NCI-H2029 treated with DMSO at 0.1 percent for 48 hours (cell line): ENCODE data around the gene NRXN2.

Source experiments
- DNase-seq: peaks from one replicate; lab custom pipeline; 2025; lab: John Stamatoyannopoulos, UW

NRXN2 gene

DNA sequence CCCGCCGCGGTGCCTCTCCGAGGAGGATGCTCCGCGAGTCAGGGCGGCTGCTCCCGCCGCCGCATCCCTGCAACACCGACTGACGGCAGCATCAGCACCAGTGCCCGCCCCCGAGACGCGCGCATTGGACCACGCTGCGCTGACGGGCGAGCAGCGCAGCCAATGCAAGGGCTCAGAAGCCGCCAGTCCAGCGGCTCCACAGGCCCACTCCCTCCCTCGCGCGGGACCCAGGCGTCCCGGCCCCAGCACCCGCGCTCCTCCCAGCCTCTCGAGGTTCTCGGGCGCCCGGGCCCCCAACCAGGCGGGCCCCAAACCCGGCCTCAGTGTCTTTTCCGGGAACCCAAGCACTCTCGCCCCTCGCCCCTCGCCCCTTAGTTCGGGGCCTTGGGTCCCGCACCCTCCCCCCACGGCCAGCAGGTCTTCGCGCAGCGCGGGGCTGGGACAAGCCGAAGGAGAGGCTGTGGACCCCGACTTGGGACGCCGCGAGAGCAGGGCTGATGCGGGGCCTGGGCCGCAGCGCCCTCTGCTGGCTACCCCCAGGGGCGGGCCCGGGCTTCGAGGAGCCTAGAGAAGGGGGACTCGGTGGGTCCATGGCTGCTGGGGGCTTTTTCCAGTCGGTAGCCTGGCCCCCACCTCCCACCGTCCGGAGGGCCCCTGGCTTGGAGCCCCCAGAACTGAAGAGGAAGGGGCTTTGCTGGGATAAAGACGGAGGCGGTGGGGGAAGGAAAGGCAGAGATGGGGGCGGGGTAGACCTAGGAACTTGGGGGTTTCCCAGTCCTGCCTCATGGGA lies at the start of gene NRXN2:
NRXN2 (minus strand) TSS at position 81 of the 790 bp plus-strand sequence. CDS start 9,498 bp downstream, outside the sequence.
- peak; percentile 22 for DNase-seq

DNA sequence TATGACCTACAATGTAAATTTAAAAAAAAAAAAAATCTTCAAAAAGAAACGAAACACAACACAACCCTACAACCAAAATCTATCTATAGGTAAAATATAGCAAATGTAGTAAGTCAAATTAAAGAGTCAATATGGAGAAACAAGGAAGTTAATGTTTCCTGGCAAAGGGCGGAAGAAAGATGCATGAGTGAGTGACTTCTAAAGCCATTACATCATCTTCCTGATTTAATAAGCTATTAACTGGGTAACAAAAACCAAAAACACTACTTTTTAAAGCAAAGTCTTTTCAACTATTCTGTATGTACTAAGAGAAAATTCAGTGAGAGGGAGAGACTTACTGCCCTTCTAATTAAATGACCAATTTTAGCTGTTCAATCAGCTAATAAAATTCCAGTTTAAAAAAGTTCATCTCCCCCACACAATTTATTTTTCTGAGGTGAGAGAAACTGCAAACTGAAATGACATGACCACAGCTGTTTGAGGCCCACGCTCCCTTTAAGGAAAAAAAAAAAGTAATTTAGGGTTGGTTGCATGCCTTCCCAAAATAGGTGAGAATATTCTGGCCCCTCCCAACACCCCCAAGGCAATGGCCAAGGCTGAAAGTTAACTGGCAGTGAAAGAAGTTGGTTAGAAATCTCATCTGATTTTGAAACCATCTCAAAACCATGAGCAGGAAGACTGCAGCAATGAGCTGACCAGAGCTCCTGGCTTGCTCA lies 49.5 kb upstream of the NRXN2 start:
- no peak for DNase-seq

DNA sequence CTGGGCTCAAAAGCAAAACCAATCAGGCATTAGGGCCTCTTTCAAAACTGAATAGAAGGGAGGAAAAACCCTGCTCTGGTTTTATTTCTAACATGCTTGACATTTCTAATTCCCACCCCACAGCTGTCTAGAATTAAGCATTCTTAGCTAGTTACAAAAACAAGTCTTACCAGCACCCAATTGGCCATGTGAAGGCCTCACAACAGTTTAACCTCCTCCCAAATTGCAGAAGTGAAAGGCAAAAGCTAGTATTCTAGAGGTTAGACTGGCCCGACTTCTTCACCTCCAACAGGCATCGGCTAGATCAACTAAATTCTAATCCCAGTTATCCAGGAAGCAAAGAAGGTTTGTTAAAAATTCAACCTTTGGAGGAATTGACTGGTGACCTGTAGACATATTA lies 48.9 kb upstream of the NRXN2 start:
- DNase-seq = no peak

DNA sequence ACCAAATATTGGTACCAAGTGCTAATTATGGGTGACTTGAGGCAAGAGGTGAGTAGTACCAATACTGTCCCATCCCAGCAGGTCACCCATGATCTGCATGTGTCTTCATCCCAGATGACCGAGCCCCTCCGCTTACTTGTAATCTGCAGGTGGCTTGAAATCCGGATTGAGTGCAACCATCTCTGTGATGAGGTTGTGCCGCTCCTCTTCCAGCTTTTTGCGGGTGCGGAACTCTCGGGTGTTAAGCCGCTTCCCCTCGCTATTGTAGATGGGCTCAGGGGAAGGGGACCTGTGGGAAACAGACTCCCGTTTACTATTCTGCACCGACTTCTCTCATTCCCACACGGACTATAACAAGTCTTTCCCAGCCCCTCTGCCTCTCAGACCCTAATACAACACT lies 47.1 kb upstream of the NRXN2 start:
- DNase-seq = no peak

DNA sequence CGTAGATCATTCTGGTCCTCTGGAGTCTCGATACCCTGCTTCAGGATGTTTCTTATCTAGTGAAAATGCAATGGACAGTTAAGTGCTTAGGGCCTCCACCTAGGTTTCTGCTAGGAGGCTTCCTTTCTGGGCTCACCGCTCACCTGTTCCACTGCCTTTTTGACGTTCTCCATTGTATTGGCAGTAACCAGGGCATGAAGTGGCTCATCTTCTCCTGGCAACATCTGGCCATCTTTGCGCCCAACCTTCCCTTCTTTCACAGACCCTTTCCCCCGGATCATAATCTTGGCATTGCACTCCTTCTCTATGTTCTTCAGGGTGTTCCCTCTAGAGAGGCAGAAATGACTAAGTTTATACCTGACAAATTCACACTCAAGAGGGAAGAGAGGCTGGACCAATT lies 46.3 kb upstream of the NRXN2 start:
- DNase-seq = no peak

DNA sequence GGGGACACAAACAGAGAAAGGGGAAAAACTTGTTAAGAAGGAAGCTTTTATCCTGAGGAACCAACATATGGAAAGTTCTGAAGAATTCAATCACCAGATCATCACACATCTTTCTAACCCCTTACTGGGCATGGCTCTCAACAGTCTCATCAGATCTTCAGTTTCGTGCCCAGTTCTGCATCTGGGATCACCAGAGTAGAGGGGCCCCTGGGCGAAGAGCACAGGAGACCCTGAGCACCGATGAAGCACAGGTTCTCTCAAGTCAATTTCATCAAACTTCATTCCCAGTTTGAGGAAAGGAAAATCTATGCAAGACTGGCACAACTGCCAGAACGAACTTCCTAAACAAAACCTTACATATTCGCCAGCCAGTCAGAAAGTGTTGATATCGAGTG lies 45.3 kb upstream of the NRXN2 start:
- DNase-seq = no peak

DNA sequence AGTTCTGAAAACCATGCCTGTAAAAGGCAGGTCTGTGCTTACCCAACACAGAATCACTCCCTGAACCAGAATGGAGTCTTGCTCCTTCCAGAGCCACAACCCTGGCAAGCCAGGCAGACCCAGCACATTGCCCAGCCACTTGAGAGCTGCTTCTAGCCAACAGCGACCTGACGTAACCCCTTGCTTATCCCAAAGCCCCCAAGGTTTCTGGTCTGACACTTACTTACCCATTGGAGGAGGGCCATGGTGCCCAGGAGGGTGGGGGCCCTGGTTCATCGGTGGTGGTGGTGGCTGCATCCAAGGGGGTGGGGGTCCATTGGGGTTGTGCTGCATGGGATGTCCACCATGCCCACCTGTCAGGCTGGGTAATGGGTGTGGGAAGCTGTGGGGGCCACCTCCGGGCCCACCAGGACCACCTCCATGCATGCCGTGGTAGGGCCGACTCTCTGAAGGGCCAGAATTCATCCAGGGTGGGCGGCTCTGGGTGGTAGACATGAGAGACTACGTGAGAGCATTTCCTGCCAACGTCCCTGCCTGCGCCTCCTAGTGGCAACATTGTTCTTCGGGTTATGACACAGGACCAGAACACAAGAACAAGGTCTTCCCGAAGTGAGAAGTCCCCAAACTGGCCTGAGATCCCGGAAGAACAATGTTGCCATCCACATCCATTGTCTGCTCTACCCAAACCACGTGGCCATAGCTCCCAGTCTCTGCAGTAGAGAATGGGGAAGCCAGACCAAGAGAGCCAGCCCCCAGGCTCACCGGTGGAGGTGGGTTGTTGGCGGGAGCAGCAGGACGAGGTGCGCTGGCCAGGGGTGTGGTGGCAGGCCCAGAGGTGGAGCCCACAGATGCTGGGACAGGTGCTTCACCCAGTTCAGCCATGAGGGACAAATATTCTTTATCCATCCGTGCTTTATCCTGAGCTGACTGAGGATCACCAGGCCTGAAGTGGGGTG lies 44.6 kb upstream of the NRXN2 start:
- DNase-seq = no peak

DNA sequence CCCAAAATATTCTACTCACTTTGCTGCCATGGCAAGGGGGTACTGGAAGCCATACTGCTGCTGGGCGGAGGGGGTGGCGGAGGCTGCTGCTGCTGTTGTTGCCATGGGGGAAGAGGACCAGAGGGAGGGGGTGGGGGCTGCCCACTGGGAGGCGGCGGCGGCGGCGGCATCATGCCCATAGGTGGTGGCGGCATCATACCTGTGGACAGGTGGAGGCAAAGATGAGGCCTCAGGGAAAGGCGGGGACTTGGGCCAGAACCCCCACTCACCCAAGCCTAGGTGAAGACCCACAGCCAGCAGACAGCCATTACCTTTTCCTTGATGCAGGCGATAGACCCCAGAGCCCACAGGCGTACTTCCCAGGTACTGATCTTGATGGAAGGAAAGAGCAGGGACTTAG lies 43.9 kb upstream of the NRXN2 start:
- no peak for DNase-seq

DNA sequence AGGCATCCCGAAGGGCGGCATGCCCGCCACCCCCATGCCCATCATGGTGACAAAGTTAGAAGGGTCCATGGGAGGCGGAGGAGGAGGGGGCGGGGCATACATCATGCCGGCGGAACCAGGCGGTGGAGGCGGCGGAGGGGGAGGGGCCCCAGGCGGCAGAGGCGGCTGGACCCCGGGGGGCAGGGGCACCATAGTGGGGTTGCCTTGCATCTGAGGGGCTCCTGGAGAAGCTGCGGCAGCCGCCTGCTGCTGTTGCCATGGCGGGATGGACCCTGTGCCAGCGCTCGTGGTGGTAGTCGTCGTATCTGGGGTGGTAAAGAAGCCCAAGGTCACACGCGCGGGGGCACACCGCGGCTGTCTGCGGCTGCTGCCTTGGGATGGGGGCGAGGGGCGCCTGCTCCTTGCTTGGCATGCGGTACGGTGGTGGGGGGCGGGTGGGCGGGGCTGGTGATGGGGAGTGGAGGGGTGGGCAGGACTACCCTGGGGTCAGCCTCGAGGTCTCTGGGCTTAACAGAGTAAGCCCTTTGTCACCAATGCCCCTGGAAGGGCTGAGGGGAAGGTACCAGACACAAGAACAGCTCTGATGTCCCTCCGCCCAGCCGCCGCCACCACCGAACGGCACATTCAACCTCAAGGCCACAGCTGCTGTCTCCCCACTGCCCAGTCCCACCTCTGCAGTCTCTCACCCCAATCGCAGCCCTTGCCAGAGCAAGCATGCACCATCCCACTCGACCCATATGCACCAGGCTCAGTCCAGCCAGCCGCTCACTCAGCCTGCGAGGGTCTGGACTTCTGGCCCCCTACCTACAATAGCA lies 43.1 kb upstream of the NRXN2 start:
- no peak for DNase-seq

DNA sequence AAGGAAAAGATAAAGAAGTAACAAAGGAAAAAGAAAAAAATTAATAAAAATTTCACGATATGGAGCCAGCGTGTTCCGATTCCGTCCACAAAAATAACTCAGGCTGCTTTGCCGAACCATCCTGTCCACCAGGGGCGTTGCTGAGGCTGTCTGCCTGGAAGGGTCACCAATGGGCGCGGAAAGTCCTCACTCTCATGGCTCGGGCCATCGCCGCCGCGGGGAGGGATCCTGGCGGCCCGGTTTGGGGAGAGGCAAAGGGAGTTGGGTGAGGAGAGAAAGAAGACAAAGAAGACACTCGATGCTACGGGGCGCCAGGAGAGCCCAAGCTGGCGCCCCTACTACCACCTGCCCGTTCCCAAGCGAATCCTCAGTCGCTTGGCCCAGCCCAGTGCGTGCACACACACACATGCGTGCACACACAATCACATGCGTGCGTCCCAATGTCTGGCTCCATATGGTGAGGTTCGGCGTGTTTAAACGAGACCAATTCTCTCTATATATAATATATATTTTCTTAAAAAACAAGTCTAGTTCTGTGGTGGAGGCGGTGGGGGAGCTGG lies 42.4 kb upstream of the NRXN2 start:
- DNase-seq = no peak

DNA sequence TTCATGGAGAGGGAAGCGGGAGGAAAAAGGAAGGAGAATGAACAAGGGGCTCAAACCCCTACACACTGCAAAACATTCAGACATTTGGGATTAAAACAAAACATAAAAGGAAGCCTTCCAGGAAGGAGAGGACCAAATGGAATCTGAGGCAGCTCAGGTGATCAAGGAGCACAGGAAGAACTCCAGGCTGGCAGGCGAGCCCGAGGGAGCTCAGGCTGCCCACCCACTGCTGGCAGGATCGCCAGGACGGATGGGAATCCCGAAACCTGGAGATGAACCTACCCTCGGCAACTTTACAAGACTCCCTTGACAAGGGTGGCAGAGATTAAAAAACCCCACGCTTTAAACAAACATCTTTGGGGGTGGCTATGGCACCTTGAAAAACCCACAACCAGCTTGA lies 41.8 kb upstream of the NRXN2 start:
- DNase-seq = no peak

DNA sequence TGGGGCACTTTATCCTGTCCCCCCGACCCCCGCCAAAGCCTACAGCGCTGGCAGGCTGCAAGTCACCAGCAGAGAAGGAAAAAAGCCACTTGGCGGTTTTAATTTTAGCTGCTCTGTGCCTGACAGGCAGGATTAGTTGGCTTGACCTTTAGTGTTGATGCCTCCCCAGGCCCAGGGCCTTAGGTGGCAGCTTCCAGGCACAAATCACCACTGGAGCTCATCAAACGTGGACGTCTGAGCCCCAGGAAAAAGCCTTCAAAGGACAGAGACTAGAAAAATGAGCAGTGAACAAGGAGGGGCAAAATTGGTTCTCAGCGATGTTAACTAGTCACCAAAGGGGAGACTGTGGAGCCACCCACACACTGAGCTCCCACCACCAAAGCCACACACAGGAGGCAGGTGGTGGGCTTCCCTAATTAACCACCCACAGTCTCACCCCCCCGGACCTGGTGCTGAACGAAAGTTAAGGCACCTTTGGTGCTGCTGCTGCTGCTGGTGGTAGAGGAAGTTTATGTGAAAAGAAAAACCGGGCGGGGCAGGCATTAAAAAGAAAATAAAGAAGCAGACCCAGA lies 41.1 kb upstream of the NRXN2 start:
- no peak for DNase-seq

DNA sequence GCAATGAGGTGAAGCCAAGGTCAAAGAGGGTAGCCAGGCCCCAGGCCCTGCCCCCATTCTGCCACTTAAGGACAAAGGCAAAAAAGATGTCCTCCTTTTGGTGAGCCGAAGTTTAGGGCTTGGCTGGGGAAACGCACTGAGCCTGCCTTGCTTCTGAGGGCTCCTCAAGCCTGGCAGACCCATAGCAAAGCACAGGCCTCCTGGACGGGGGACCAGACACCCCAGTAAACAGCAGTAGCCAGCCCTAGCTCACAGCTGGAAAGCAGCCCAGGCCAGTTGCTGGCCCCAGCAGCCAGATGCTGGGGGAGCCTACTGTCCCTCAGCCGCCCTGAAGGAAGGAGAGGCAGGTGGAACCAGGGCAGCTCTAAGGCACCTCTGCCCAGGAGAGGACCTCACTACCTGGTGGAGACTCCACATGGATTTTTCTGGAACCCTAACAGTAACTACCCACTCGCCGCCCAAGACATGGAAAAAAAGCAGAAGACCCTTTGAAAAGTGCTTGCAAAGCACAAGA lies 40.6 kb upstream of the NRXN2 start:
- DNase-seq = no peak

DNA sequence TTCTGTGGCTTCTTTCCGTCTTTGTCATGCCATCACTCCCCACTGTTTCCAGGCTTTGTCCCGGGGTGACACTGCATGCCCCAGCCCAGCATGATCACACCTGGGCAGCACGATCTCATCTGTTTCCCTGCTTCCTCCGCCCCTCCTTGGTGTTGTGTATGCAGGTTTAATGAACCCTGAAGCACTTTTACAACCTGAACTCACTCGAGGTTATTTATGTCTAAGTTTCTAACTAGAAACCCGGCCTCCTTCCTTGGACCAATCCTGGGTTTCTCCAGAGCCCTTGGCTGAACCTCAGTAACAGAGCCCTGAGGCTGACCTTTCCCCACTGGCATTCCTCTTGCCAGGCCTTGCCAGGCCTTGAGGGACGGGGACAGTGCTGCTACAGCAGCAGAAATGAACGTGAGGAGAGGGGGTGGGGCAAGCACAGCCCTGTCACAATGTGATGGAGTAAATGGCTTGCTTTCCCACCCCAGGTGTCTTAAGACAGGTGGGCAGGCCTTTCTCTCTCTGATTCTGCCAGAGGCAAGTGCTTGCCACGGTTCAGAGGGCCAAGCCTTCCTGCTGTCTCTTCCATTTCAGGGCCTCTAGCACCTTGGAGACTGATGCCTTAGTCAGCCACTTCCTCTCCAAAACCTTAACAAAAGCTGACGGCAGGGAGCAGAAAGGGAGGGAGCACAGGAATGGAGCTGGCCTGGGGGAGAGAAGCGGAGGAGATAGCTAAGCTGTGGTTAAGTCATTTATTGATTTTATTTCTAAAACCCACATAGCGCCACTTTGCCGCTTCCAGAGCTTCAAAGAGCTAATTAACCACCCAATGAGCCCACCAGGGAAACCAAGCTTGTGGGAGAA lies 39.9 kb upstream of the NRXN2 start:
- DNase-seq = no peak

DNA sequence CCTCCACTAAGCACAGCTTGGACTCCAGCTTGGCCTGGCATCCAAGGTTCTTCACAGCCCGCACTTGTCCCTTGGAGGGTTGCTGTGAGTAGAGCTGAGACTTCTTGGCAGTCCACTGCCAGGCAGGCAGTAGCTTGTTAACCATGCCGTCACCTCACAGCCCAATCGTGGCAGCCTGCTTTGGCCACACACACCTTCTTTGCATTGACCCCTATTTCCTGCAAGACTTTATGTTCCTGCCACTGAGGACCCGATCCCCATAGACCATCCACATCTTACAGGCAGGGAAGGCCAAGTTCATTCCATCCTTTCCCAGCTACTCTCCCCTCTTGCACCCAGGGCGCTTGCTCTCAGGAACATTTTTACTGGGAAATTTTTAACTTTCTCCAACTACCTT lies 39.3 kb upstream of the NRXN2 start:
- DNase-seq = no peak

DNA sequence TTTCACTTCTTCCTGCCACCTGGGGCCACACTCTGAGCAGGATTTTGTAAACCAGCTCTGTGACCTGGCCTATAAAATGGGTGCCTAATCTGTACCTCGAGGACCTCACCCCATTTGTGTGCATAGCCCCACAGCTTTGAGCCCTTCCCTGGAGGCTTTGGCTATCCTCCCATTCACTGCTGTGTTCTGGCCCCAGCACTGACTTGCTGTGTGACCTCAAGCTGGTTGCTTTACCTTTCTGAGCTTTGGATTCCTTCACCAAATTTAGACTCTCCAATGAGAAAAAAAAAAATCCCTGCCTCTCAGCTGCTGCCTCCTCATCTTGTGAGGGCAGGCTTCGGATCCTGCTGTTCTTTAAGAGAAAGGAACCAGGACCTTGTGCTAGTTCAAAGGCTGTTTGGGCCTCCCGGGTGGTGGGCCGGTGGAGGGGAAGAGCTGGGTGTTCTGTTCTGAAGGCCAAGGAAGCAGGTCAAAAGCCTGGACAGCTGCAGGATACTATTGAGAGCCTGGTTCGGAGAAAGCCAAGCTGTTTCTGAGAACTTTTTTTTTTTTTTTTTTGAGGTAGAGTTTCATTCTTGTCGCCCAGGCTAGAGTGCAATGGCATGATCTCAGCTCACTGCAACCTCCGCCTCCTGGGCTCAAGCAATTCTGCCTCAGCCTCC lies 37.9 kb upstream of the NRXN2 start:
- DNase-seq = no peak

DNA sequence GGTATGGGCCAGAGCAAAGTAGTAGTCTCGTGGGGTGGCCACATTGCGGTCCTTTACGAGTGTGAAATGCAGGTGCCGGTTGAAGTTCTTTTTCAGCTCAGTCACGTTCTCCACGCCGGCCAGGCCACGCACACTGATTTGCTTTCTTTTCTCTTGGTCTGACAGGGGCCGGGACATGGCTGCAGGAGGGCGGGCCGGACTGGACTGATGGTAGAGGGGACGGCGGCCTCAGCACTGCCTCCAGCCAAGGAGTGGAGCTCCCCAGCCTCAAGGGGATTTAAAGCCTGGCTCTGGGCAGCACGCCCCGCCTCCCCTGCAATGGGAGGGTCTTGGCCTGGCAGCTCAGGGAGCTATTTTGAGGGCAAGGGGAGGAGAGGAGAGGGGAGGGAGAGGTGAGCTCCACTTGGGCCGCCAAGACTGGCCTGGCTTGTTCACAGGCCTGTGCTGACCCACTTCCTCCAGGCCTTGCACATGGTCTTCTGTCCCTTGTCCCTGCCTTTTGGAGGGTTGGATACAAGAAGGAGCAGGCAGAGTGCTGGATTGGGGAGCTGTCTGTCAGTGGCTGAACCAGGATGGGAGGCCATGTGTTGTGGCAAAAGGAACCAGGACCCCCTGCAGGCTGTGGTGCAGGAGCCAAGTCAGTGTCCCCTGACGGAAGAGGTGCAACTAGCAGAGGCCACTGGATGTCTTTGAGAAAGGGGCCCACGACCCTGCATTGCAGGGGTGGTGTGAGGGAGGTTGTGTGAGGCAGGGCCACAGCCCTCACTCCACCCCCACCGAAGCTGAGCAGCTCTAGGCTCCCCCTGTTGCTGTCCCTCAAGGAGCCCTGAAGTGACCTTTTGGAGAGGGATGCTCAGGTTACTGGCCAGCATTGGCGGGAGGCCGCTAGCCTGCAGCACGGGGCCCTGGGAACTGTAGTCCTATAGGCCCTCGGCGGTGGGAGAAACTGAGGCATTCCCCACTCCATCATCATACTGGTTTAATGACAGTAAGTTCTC lies 37.0 kb upstream of the NRXN2 start, which contains the start of gene PYGM:
PYGM (minus strand) TSS at position 253 of the 998 bp plus-strand sequence; CDS start at position 177, 76 bp downstream.
- no peak for DNase-seq
